GM19397 (cell line): Measurements from ENCODE around the gene NOCT.
A peak's percentile ranks its signal among the peaks of the same experiment; 100 is the strongest.
"Not testable (repeated sequence)": the region's sequence is repeated elsewhere in the genome, so short reads cannot be mapped to it uniquely, and the experiment has no call there.

Experiments
- ATAC-seq: cut with Tn5 transposase; IDR thresholded peaks from one replicate; pipeline ENCODE4 v1.9.1; 2021; ENCODE audit warnings: mild to moderate bottlenecking, moderate library complexity; ENCODE audit not compliant: unreplicated experiment

Gene NOCT

GRCh38 chr4:139015269-139015947, at the start of gene NOCT:
Gene NOCT (plus strand): TSS chr4:139015781. CDS start chr4:139015982, 201 bp downstream.
- peak; percentile 95 for ATAC-seq

- peak; percentile 98 for ATAC-seq
These were observed 48.3 kb upstream of the NOCT start for GRCh38 chr4:138967313-138967712.

GRCh38 chr4:138972956-138973801, 42.4 kb upstream of the NOCT start:
- ATAC-seq = no peak

- ATAC-seq = no peak
These were observed 40.4 kb upstream of the NOCT start for GRCh38 chr4:138975225-138975624.

GRCh38 chr4:138976526-138976925, 39.1 kb upstream of the NOCT start:
- ATAC-seq = no peak

- ATAC-seq = peak; percentile 97
These were observed 38.1 kb upstream of the NOCT start for GRCh38 chr4:138977524-138977923.

GRCh38 chr4:138978028-138978585, 37.5 kb upstream of the NOCT start:
- ATAC-seq = no peak

GRCh38 chr4:138978600-138978999, 37.0 kb upstream of the NOCT start:
- ATAC-seq = no peak

- ATAC-seq = no peak
These were observed 35.8 kb upstream of the NOCT start for GRCh38 chr4:138979742-138980141.

- no peak for ATAC-seq
These were observed 33.6 kb upstream of the NOCT start for GRCh38 chr4:138981930-138982390.

GRCh38 chr4:138982754-138983153, 32.8 kb upstream of the NOCT start:
- ATAC-seq = no peak

- ATAC-seq = no peak
These were observed 31.9 kb upstream of the NOCT start for GRCh38 chr4:138983690-138984089.

GRCh38 chr4:138984647-138985046, 30.9 kb upstream of the NOCT start:
- no peak for ATAC-seq

- peak; percentile 64 for ATAC-seq
These were observed 22.9 kb upstream of the NOCT start for GRCh38 chr4:138992676-138993075.

- ATAC-seq = no peak
These were observed 19.5 kb upstream of the NOCT start for GRCh38 chr4:138996090-138996489.

GRCh38 chr4:138999666-139000065, 15.9 kb upstream of the NOCT start:
- ATAC-seq = no peak

- ATAC-seq = not testable (repeated sequence)
These were observed 15.4 kb upstream of the NOCT start for GRCh38 chr4:139000134-139000533.

GRCh38 chr4:139001430-139001829, 14.2 kb upstream of the NOCT start:
- ATAC-seq = not testable (repeated sequence)

- not testable (repeated sequence) for ATAC-seq
These were observed 11.9 kb upstream of the NOCT start for GRCh38 chr4:139003668-139004067.

- ATAC-seq = no peak
These were observed 9.8 kb upstream of the NOCT start for GRCh38 chr4:139005774-139006173.

GRCh38 chr4:139007640-139008039, 7.9 kb upstream of the NOCT start:
- ATAC-seq = no peak

GRCh38 chr4:139008278-139008677, 7.3 kb upstream of the NOCT start:
- not testable (repeated sequence) for ATAC-seq
